Bone marrow (tissue), 2 donors: ENCODE results near the gene UPF2.
"Not testable (repeated sequence)": the region's sequence is repeated elsewhere in the genome, so short reads cannot be mapped to it uniquely, and the experiment has no call there.

ENCODE experiments used
- DNase-seq, 2 donors: peaks; one replicate each; lab custom pipeline; 2025; lab: John Stamatoyannopoulos, UW

The UPF2 gene

GRCh38 chr10:11901833-11902475, 140.7 kb downstream of the UPF2 start:
- no peak for DNase-seq

- DNase-seq = no peak
Measured at GRCh38 chr10:11901454-11901832, 141.2 kb downstream of the UPF2 start.

GRCh38 chr10:11901036-11901301, 141.6 kb downstream of the UPF2 start:
- DNase-seq = no peak

- no peak for DNase-seq
Measured at GRCh38 chr10:11899067-11899876, 143.3 kb downstream of the UPF2 start.

- DNase-seq = no peak
Measured at GRCh38 chr10:11898372-11899066, 144.1 kb downstream of the UPF2 start.

DNA sequence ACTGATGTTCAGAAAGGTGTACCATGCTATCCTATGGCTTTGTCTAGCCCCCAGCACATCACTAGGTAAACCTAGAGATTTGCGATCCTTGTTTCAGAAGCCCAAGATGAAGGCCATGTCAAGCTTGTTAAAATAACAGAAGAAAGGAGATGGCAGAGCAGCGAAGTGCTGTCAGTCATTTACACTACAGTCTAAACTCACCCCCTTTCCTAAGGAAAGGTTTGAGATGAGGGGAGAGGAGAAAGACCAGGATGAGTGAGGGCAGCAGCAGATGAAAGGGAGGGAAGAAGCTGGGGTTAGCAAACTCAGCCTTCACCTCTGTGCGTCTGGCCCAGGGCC, 144.6 kb downstream of the UPF2 start:
- no peak for DNase-seq

DNA sequence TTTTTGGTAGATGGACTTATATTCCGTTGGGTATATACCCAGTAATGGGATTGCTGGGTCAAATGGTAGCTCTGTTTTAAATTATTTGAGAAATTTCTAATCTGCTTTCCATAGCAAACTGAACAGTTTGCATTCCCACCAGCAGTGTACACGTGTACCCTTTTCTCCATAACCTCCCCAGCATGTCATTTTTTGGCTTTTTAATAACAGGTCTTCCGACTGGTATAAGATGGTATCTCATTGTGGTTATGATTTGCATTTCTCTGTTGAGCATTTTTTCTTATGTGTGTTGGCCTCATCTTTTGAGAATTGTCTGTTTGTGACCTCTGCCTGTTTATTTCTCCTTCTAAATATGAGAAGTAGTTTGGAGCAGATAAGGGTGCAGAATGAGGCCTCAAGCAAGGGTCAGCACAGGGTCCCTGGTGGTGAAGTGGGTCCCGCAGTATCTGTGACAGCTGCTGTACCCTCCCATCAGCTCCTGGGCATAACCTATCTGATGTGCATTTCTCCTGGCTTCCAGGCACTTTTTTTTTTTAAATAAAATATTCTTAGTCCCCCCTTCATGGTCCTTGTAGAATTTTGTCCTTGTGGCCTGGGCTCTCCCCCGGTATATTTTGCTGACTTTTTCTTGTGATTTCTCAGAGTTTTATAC, 145.9 kb downstream of the UPF2 start:
- no peak for DNase-seq

- DNase-seq = no peak
Measured at GRCh38 chr10:11895598-11895997, 147.0 kb downstream of the UPF2 start.

DNA sequence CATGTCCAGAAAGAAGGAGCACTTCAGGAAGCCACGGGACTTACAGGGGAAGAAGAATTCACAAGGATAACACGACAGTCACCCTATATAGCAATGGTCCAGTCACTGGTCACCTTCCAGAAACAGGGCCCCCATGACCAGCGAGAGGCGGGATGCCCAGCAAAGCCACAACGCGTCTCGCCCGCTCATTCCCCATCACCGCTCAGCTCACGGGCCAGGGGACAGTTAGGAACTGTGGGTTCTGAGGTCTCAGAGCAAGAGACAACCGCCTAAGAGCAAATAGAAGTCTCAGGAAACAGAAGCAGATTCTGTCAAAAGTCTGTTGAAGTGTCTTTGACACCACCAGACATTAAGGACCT, 147.5 kb downstream of the UPF2 start:
- DNase-seq = no peak

DNA sequence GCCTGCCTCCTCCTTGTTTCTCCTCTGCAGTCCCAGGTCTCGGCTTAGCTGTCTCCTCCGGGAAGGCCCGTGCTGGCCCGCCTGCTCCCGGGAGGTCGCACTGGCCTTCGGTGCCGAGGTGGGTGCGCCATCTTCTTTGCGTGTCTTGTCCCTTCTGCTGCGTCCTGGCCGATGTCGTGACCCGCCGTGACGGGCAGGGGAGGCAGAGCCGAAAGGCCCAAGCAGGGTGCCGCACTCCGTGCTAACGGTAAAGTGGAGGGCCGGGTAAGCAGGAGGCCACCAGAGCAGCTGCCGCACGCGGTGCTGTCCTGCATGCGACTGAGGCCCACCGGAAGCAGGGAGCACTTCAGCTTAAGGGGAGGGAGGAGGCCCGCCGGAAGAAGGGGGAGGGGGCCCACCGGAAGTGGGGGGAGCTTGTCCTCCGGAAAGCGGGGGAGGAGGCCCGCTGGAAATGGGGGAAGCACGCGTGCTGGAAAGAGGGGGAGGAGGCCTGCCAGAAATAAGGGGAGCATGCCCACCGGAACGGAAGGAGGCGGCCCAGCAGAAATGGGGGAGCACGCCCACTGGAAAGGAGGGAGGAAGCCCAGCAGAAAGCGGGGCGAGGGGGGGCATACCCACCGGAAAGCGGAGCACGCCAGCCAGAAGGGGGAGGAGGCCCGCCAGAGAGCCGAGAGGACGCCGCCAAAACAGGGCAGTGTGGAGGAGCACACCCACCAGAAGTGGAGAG, 148.1 kb downstream of the UPF2 start:
- DNase-seq = no peak

DNA sequence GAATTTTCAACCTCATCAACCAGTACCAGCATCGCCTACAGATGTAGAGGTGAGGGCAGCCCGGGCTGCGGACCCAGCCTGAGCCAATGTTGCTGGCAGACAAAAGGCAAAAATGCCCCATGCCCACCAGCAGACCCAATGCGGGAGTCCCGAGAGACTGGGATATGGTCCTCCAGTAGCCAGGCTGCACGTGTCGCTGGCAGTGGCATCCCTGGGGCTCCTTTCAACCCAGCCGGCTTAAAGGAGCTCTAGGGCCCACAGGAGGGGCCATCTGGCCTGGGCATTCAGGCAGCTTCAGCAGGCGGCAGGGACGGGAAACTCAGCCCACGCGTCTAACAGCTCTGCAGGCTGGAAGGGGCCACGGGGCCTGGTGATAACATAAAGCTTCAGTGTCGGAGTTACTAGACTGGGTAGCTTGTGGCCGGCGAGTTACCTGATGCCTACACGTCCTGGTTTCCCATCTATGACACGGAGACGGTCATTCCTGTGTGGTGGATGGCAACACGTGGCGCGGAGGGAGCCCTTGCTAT, 148.8 kb downstream of the UPF2 start:
- DNase-seq = no peak

DNA sequence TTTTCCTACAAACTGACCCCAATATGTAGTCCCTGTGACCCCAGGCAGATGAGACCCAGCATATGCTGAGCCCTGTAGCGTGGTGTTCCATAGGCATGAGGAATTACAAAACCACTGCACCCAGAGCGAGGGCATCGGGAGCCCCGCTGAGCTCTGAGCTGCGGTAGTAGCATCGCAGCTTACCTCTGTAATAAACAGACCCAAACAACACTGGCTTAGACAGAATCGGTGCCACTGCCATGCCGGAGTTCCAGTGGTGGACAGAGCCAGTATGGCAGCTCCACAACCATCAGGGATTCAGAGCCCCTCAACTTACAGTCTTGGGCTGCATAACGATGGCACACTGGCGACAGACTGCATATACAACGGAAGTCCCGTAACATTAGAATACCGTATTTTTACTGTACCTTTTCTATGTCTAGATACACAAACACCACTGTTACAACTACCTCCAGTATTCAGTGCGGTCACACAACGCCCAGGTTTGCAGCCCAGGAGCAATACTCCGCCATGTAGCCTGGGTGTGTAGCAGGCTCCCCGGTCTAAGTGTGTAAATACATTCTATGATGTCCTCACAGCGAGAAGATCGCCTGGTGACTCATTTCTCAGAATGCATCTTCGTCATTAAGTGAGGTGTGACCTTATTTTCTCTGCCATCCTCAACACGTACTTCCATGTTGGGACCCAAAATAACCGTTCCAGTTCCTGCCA, 150.7 kb downstream of the UPF2 start:
- no peak for DNase-seq

- DNase-seq = not testable (repeated sequence)
Measured at GRCh38 chr10:11889263-11889662, 153.3 kb downstream of the UPF2 start.

DNA sequence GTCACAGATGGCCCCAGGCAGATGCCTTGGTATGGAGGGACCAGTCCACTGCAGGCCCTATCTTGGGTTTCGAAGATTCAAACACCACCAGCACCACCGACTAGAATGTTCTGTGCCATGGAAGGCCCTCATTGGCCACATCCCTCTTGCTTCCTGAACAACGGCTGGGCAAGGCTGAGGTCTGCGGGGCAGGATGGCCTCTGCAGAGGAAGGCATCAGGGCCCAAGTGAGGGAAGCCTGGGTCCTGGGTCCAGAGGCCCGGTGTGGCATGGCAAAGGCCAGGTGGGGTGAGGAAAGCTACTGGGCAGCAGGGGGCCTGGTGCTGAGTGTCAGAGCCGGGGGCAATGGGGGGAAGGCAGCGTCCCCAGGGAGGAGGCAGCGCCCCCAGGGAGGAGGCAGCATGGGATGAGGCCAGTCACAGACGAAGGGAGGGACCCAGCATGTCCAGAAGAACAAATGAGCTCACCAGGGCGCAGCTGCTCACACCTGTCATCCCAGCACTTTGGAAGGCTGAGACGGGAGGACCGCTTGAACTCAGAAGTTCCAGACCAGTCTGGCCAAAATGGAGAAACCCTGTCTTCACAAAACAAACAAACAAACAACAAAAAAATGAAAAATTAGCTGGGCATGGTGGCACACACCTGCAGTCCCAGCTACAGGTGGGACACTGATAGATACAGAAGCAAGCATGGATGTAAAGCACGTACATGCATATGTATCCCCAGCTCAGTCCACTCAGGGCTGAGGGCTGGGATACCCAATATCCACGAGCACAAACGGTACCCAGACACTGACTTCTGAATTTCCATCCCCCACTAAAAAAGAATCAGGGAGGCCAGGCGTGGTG, 155.0 kb downstream of the UPF2 start:
- no peak for DNase-seq

DNA sequence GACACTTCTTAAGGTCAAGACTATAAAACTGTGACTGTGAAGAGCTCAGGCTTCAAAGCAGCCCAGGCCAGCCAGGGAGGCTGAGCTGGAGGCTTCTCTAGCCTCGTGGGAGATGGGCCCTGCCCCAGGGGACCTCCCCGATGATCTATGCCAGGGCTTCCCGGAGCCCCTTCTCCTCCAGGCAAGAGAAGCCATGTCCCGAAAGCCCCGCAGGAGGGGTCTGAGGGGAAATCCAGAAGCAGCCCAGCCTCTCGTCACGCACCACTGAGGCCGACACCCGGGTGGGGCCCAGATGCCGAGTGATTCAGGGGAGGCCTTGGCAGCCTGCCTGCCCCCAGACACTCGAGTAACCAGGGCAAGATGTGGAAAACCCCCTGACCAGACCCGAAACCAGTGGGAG, 155.8 kb downstream of the UPF2 start:
- no peak for DNase-seq

- DNase-seq = no peak
Measured at GRCh38 chr10:11886138-11886474, 156.5 kb downstream of the UPF2 start.

- DNase-seq = no peak
Measured at GRCh38 chr10:11885437-11886137, 157.0 kb downstream of the UPF2 start.

- DNase-seq = no peak
Measured at GRCh38 chr10:11884706-11885423, 157.7 kb downstream of the UPF2 start.

DNA sequence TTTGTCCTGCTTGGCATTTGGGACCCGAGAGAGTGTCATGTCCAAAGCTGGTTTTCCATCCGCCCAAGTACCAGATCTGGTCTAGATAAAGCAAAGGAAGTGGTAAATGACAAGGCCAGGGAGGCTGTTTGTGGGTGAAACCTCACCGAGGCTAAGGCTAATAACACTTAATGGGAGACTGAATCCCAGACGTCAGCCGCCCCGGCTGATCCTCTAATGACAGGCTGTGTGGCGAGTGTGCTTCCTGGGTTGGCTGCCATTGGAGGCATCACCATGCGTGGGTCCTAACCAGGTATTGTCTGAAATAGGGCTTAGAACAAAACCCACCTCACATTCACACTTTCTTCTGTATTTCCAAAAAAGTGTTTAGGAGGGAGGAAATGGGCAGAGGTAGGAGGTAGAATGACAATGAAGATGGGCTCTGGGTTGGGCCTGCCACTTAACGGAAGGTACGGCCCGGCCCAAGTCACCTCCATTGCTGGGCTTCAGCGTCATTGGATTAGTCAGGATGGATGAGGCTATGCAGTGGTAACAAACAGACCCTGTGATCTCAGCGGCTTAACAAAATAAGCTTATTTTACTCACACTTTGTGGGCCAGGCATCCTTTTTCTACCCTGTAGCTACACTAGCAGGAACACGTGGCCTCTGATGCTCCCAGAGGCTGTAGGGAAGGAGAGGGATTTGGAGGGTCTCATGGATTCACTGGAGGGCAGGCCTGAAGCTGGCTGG, 159.8 kb downstream of the UPF2 start:
- no peak for DNase-seq
